Loucy (cell line): ENCODE data around the gene DIDO1.

Experiments
- EZH2phosphoT487 ChIP-seq: fragments of 200-600 bp; IDR thresholded peaks from 2 replicates; pipeline ENCODE4 v1.6.1; 2018; ENCODE audit warnings: antibody characterized with exemption, mild to moderate bottlenecking, moderate library complexity, borderline replicate concordance
- TF ChIP-seq, protein P1 (sequence below): fragments of 200-600 bp; sonication (generic); conservative IDR thresholded peaks from 2 replicates; pipeline ENCODE4 v1.5.1; 2014; ENCODE audit warnings: mild to moderate bottlenecking, antibody characterized with exemption, low read length

DNA sequence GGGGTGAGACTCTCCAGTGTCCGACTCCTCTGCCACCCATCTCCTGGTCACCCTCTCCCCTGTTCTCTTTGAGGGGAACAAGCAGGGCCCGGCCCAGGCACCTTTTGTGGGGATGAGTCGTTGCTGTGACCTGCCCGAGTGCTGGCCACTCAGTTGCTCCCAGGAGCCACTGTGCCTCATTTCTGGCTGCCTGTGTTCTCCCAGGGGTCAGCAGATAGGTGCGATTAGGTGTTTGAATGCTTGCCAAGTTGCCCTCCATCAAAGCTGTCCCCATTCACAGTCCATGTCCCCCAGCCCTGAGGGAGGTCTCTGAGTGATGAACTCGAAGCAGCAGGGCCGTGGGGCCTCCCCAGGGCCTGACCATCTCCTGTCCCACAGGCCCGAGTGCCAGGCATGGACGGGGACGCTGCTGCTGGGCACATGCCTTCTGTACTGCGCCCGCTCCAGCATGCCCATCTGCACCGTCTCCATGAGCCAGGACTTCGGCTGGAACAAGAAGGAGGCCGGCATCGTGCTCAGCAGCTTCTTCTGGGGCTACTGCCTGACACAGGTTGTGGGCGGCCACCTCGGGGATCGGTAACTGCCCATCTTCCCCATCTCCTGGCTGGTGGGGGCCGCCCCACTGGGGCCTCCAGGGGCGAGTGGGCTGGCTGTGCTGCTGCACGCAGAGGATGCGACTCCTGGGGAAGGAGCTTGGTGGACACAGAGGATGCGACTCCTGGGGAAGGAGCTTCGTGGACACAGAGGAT is 30.3 kb upstream of the DIDO1 start:
- TF ChIP-seq, protein P1, sequence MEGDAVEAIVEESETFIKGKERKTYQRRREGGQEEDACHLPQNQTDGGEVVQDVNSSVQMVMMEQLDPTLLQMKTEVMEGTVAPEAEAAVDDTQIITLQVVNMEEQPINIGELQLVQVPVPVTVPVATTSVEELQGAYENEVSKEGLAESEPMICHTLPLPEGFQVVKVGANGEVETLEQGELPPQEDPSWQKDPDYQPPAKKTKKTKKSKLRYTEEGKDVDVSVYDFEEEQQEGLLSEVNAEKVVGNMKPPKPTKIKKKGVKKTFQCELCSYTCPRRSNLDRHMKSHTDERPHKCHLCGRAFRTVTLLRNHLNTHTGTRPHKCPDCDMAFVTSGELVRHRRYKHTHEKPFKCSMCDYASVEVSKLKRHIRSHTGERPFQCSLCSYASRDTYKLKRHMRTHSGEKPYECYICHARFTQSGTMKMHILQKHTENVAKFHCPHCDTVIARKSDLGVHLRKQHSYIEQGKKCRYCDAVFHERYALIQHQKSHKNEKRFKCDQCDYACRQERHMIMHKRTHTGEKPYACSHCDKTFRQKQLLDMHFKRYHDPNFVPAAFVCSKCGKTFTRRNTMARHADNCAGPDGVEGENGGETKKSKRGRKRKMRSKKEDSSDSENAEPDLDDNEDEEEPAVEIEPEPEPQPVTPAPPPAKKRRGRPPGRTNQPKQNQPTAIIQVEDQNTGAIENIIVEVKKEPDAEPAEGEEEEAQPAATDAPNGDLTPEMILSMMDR = no peak
- no peak for TF ChIP-seq EZH2phosphoT487
